Liver (tissue), 9 donors: ENCODE data around the gene LAMC3. TPM values are rescaled to one million over a fixed set of nuclear protein-coding genes. Genes with fewer than 3 reads are reported as not detected.

Source experiments
- DNase-seq: peaks from one replicate; pipeline ENCODE4 v3.0.0-alpha.2; 2017; ENCODE audit warnings: low spot score
- H3K27ac ChIP-seq, 2 donors: one replicate each; pipeline ENCODE4 v1.7.0; 2013; ENCODE audit warnings: inconsistent platforms in 2 of 2, low read length in 2 of 2, control low read depth in 1 of 2, low read depth in 1 of 2, mild to moderate bottlenecking in 1 of 2
- H3K27me3 ChIP-seq, 4 donors: one replicate each; pipeline versions ENCODE4 v1.6.1 to v1.7.0; 2013; ENCODE audit warnings: low read length in 3 of 4, inconsistent platforms in 1 of 4, mild to moderate bottlenecking in 1 of 4, moderate library complexity in 1 of 4; ENCODE audit not compliant: control insufficient read depth in 4 of 4, insufficient read depth in 4 of 4
- H3K36me3 ChIP-seq, 4 donors: one replicate each; pipeline versions ENCODE4 v1.6.1 to v1.7.0; 2013; ENCODE audit warnings: low read length in 3 of 4, mild to moderate bottlenecking in 3 of 4, low read depth in 1 of 4, moderate library complexity in 1 of 4; ENCODE audit not compliant: control insufficient read depth in 4 of 4, insufficient read depth in 3 of 4
- H3K4me1 ChIP-seq, 4 donors: one replicate each; pipeline versions ENCODE4 v1.6.1 to v1.7.0; 2013; ENCODE audit warnings: low read length in 3 of 4, mild to moderate bottlenecking in 3 of 4, moderate library complexity in 1 of 4; ENCODE audit not compliant: control insufficient read depth in 4 of 4, insufficient read depth in 4 of 4
- H3K4me3 ChIP-seq, 3 donors: one replicate each; pipeline versions ENCODE4 v1.6.1 to v1.7.0; 2013; ENCODE audit warnings: low read length in 3 of 3, control low read depth in 1 of 3, low read depth in 1 of 3, mild to moderate bottlenecking in 1 of 3
- H3K9ac ChIP-seq, 2 donors: one replicate each; pipeline ENCODE4 v1.7.0; 2013; ENCODE audit warnings: low read length in 2 of 2, mild to moderate bottlenecking in 2 of 2, moderate library complexity in 2 of 2, control low read depth in 1 of 2, low read depth in 1 of 2
- H3K9me3 ChIP-seq, 4 donors: one replicate each; pipeline versions ENCODE4 v1.6.1 to v1.7.0; 2013; ENCODE audit warnings: low read length in 3 of 4; ENCODE audit not compliant: control insufficient read depth in 4 of 4
- EGR1 ChIP-seq, 2 donors: IDR thresholded peaks; 2 replicates each; pipeline ENCODE4 v1.6.1; 2016 to 2018; ENCODE audit warnings: antibody characterized with exemption in 2 of 2, low read depth in 2 of 2
- FOXA1 ChIP-seq: IDR thresholded peaks from 2 replicates; pipeline ENCODE4 v1.6.1; 2016; ENCODE audit warnings: antibody characterized with exemption
- FOXA2 ChIP-seq: IDR thresholded peaks from 2 replicates; pipeline ENCODE4 v1.6.1; 2016; ENCODE audit warnings: antibody characterized with exemption
- GABPA ChIP-seq, 2 donors: IDR thresholded peaks in 1 of 2; conservative IDR thresholded peaks in 1 of 2; 2 replicates each; pipeline ENCODE4 v1.6.1; 2016; ENCODE audit warnings: antibody characterized with exemption in 2 of 2, mild to moderate bottlenecking in 1 of 2, moderate library complexity in 1 of 2
- HNF4A ChIP-seq, 2 donors: conservative IDR thresholded peaks; 2 replicates each; pipeline ENCODE4 v1.6.1; 2016; ENCODE audit warnings: antibody characterized with exemption in 2 of 2, mild to moderate bottlenecking in 2 of 2
- HNF4G ChIP-seq: IDR thresholded peaks from 2 replicates; pipeline ENCODE4 v1.6.1; 2016; ENCODE audit warnings: antibody characterized with exemption
- MAX ChIP-seq: IDR thresholded peaks from 2 replicates; pipeline ENCODE4 v1.6.1; 2016; ENCODE audit warnings: antibody characterized with exemption
- NR2F2 ChIP-seq: IDR thresholded peaks from 2 replicates; pipeline ENCODE4 v1.6.1; 2016; ENCODE audit warnings: antibody characterized with exemption
- TAF1 ChIP-seq: conservative IDR thresholded peaks from 2 replicates; pipeline ENCODE4 v1.6.1; 2016; ENCODE audit warnings: antibody characterized with exemption, mild to moderate bottlenecking
- YY1 ChIP-seq: IDR thresholded peaks from 2 replicates; pipeline ENCODE4 v1.6.1; 2016; ENCODE audit warnings: antibody characterized with exemption, mild to moderate bottlenecking
- ZBTB33 ChIP-seq: IDR thresholded peaks from 2 replicates; pipeline ENCODE4 v1.6.1; 2016; ENCODE audit warnings: antibody characterized with exemption
- WGBS: extraction: QIAGEN DNeasy Blood & Tissue Kit; methylation state at CpG from one replicate; pipeline ENCODE4 v1.1.7; 2013; 5-methylcytosine and 5-hydroxymethylcytosine counted together
- polyA plus RNA-seq, 2 donors: library from polyadenylated mRNA; stranded (reverse) in 1 of 2; unstranded in 1 of 2; fragments of 200-250 nt in 1 of 2; fragments of >200 nt in 1 of 2; fragmentation: Nextera tagmentation in 1 of 2; extraction: Ambion mirVana in 1 of 2; gene quantifications; one replicate each; pipeline versions ENCODE4 v1.2.1 to v1.2.3, GENCODE V29; 2013 to 2015
- total RNA-seq, 2 donors: library from RNA; depleted of rRNA; stranded (reverse); fragments of >200 nt; gene quantifications; one replicate each; pipeline ENCODE4 v1.2.3, GENCODE V29; 2014
- TF ChIP-seq, protein P1 (sequence below): IDR thresholded peaks from 2 replicates; pipeline ENCODE4 v1.6.1; 2016; ENCODE audit warnings: antibody characterized with exemption, mild to moderate bottlenecking
- donor health status: healthy.
- donor health status: healthy.
- donor health status: healthy.
- donor health status: healthy.
- donor health status: healthy.

Gene LAMC3
- total and polyA plus RNA-seq, 4 donors: 1.4 to 5.9 (median 2.9) TPM

- WGBS: 87% methylated on average over 11 of the region's 11 CpGs
- DNase-seq: no peak
- no peaks in the 10 kb centered on the region for H3K4me1 ChIP-seq
Observed at GRCh38 chr9:131027872-131028179, 18.9 kb downstream of the LAMC3 start.

GRCh38 chr9:131028221-131028884, 19.4 kb downstream of the LAMC3 start:
- no peak for TF ChIP-seq TAF1
- TF ChIP-seq, protein P1, sequence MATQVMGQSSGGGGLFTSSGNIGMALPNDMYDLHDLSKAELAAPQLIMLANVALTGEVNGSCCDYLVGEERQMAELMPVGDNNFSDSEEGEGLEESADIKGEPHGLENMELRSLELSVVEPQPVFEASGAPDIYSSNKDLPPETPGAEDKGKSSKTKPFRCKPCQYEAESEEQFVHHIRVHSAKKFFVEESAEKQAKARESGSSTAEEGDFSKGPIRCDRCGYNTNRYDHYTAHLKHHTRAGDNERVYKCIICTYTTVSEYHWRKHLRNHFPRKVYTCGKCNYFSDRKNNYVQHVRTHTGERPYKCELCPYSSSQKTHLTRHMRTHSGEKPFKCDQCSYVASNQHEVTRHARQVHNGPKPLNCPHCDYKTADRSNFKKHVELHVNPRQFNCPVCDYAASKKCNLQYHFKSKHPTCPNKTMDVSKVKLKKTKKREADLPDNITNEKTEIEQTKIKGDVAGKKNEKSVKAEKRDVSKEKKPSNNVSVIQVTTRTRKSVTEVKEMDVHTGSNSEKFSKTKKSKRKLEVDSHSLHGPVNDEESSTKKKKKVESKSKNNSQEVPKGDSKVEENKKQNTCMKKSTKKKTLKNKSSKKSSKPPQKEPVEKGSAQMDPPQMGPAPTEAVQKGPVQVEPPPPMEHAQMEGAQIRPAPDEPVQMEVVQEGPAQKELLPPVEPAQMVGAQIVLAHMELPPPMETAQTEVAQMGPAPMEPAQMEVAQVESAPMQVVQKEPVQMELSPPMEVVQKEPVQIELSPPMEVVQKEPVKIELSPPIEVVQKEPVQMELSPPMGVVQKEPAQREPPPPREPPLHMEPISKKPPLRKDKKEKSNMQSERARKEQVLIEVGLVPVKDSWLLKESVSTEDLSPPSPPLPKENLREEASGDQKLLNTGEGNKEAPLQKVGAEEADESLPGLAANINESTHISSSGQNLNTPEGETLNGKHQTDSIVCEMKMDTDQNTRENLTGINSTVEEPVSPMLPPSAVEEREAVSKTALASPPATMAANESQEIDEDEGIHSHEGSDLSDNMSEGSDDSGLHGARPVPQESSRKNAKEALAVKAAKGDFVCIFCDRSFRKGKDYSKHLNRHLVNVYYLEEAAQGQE: no peak
- TF ChIP-seq EGR1 (IDR thresholded peaks at IDR 0.05; ENCODE audit: low read depth in 2 of 2): no peak
- no peak for TF ChIP-seq FOXA1
- no peak for TF ChIP-seq ZBTB33
- TF ChIP-seq NR2F2: no peak
- no peak for TF ChIP-seq GABPA (IDR thresholded peaks at IDR 0.05 in 1 of 2, conservative IDR thresholded peaks at IDR 0.05 in 1 of 2)
- TF ChIP-seq HNF4G: no peak
- no peak for TF ChIP-seq YY1
- no peak for TF ChIP-seq MAX
- no peaks in the 10 kb centered on the region for H3K27me3 ChIP-seq
- H3K27ac ChIP-seq: no peak overlapping the region
- DNase-seq: no peak
- no peaks in the 10 kb centered on the region for H3K4me1 ChIP-seq
- no peaks in the 10 kb centered on the region for H3K36me3 ChIP-seq
- H3K9me3 ChIP-seq: no peaks in the 10 kb centered on the region
- no peak overlapping the region for H3K4me3 ChIP-seq
- 85% methylated on average over 24 of the region's 24 CpGs for WGBS
- H3K9ac ChIP-seq: no peak overlapping the region

More at GRCh38 chr9:131027872-131028179, 18.9 kb downstream of the LAMC3 start:
- no peak overlapping the region for H3K9ac ChIP-seq
- TF ChIP-seq FOXA2: no peak
- H3K36me3 ChIP-seq: no peaks in the 10 kb centered on the region
- H3K9me3 ChIP-seq: no peaks in the 10 kb centered on the region
- H3K4me3 ChIP-seq: no peak overlapping the region
- no peaks in the 10 kb centered on the region for H3K27me3 ChIP-seq
- H3K27ac ChIP-seq: no peak overlapping the region

GRCh38 chr9:131028931-131029573, 20.1 kb downstream of the LAMC3 start:
- Histone ChIP-seq H3K27ac (no peak overlapping the region), H3K27me3 (no peaks in the 10 kb centered on the region), H3K4me3 (no peak overlapping the region), H3K4me1 (no peaks in the 10 kb centered on the region), H3K9ac (no peak overlapping the region), H3K9me3 (no peaks in the 10 kb centered on the region), H3K36me3 (no peaks in the 10 kb centered on the region)
- no peak for DNase-seq
- TF ChIP-seq TAF1: no peak
- TF ChIP-seq FOXA1: no peak
- TF ChIP-seq ZBTB33: no peak
- no peak for TF ChIP-seq HNF4A (conservative IDR thresholded peaks at IDR 0.05)
- 77% methylated on average over 14 of the region's 14 CpGs for WGBS
